GM19043 (cell line): ENCODE data around the gene CNPPD1.

Source experiments
- ATAC-seq: cut with Tn5 transposase; IDR thresholded peaks from one replicate; pipeline ENCODE4 v1.9.1; 2021; ENCODE audit warnings: low read depth; ENCODE audit not compliant: unreplicated experiment

The CNPPD1 gene

GRCh38 chr2:219163156-219163555 lies 13.6 kb downstream of the CNPPD1 start:
- no peak for ATAC-seq

GRCh38 chr2:219161097-219161496 lies 15.6 kb downstream of the CNPPD1 start:
- ATAC-seq: no peak

- ATAC-seq: peak; percentile 81
These were observed 16.3 kb downstream of the CNPPD1 start, which contains the start of gene NHEJ1 for GRCh38 chr2:219160186-219161017. Gene NHEJ1 (minus strand): TSS chr2:219160815. CDS start chr2:219158362, 2,453 bp downstream.

- ATAC-seq: peak; percentile 2
These were observed 16.9 kb downstream of the CNPPD1 start for GRCh38 chr2:219159771-219160185.

GRCh38 chr2:219158586-219158985 lies 18.1 kb downstream of the CNPPD1 start:
- ATAC-seq: no peak

- ATAC-seq: no peak
These were observed 18.7 kb downstream of the CNPPD1 start for GRCh38 chr2:219158025-219158424.

GRCh38 chr2:219157396-219157795 lies 19.3 kb downstream of the CNPPD1 start:
- no peak for ATAC-seq

GRCh38 chr2:219155054-219155644 lies 21.6 kb downstream of the CNPPD1 start:
- no peak for ATAC-seq

- no peak for ATAC-seq
These were observed 27.1 kb downstream of the CNPPD1 start for GRCh38 chr2:219149667-219150066.

GRCh38 chr2:219142329-219142728 lies 34.4 kb downstream of the CNPPD1 start:
- ATAC-seq: no peak

GRCh38 chr2:219140722-219141121 lies 36.0 kb downstream of the CNPPD1 start:
- ATAC-seq: no peak

GRCh38 chr2:219133976-219134375 lies 42.7 kb downstream of the CNPPD1 start:
- ATAC-seq: no peak

- ATAC-seq: no peak
These were observed 45.0 kb downstream of the CNPPD1 start for GRCh38 chr2:219131744-219132143.

GRCh38 chr2:219131327-219131726 lies 45.4 kb downstream of the CNPPD1 start:
- ATAC-seq: no peak

GRCh38 chr2:219129589-219129988 lies 47.1 kb downstream of the CNPPD1 start:
- ATAC-seq: no peak

- ATAC-seq: no peak
These were observed 48.3 kb downstream of the CNPPD1 start for GRCh38 chr2:219128396-219128795.

GRCh38 chr2:219127037-219127635 lies 49.6 kb downstream of the CNPPD1 start:
- ATAC-seq: no peak

- ATAC-seq: no peak
These were observed 50.2 kb downstream of the CNPPD1 start for GRCh38 chr2:219126555-219126954.

GRCh38 chr2:219125886-219126270 lies 50.8 kb downstream of the CNPPD1 start:
- ATAC-seq: no peak

GRCh38 chr2:219125225-219125885 lies 51.4 kb downstream of the CNPPD1 start:
- ATAC-seq: no peak
